ENCODE results near the gene DMXL1. TPM values are rescaled to one million over a fixed set of nuclear protein-coding genes. Genes with fewer than 3 reads are reported as not detected.

The DMXL1 gene
- total RNA-seq, 1 experiment from 2014 or later: 20.6 TPM

- no TSS peak for BruUV-seq (replicated peaks)
- H3K27ac ChIP-seq (ENCODE audit: low read length): peak overlapping the region; percentile 66
- no peak overlapping the region for H2AFZ ChIP-seq (ENCODE audit: low read length)
- ChIA-PET CTCF (no interaction called here), POLR2A (ENCODE audit: unreplicated experiment) (no interaction called here)
- H3F3A ChIP-seq (ENCODE audit: low read length, unreplicated experiment): no peaks in the 10 kb centered on the region
- no peaks in the 10 kb centered on the region for H3K9me3 ChIP-seq (ENCODE audit: low read length)
- peaks cover 37% of the 10 kb centered on the region for H3K4me1 ChIP-seq (ENCODE audit: insufficient read depth, low read length)
- H3K36me3 ChIP-seq (ENCODE audit: low read depth, low read length): no peaks in the 10 kb centered on the region
- H3K9me2 ChIP-seq (replicated peaks; ENCODE audit: low read length): no peaks in the 10 kb centered on the region
- ATAC-seq (no peak), DNase-seq (no peak)
- no peaks in the 10 kb centered on the region for H4K20me1 ChIP-seq (ENCODE audit: low read length)
- peak overlapping the region; percentile 76 for H3K4me2 ChIP-seq (ENCODE audit: low read length)
- H3K4me3 ChIP-seq (ENCODE audit: low read length): peak overlapping the region; percentile 54
- no peaks in the 10 kb centered on the region for H3K27me3 ChIP-seq (ENCODE audit: low read length)
- H3K79me2 ChIP-seq (ENCODE audit: low read length): peaks cover 6% of the 10 kb centered on the region; the same call in 1 of the 2 replicates
- TF ChIP-seq EZH2 (IDR thresholded peaks at IDR 0.05; ENCODE audit: low read length, unreplicated experiment): no peak
- TF ChIP-seq CTCF (conservative IDR thresholded peaks at IDR 0.05; ENCODE audit: low read depth, low read length): no peak
- TF ChIP-seq EZH2phosphoT487 (IDR thresholded peaks at IDR 0.05; ENCODE audit: borderline replicate concordance, low read length): no peak
- 0 out of 2 replicates have a peak overlapping the region, but pooled peaks have one; percentile 19 for H3K9ac ChIP-seq (ENCODE audit: low read length)
- intact Hi-C loops (cut with micrococcal nuclease): no loop called here
Measured at GRCh38 chr5:119286511-119287488, 215.9 kb downstream of the DMXL1 start.

- TF ChIP-seq CTCF (conservative IDR thresholded peaks at IDR 0.05; ENCODE audit: low read depth, low read length): no peak
- TF ChIP-seq EZH2 (IDR thresholded peaks at IDR 0.05; ENCODE audit: low read length, unreplicated experiment): no peak
- no peak for TF ChIP-seq EZH2phosphoT487 (IDR thresholded peaks at IDR 0.05; ENCODE audit: borderline replicate concordance, low read length)
- POLR2A ChIA-PET (ENCODE audit: unreplicated experiment): no interaction called here
- peak overlapping the region; percentile 54 for H3K4me3 ChIP-seq (ENCODE audit: low read length)
- peaks cover 37% of the 10 kb centered on the region for H3K4me1 ChIP-seq (ENCODE audit: insufficient read depth, low read length)
- DNase-seq: peak; percentile 64
- intact Hi-C loops (cut with micrococcal nuclease): no loop called here
- ATAC-seq: peak; percentile 76
- no peaks in the 10 kb centered on the region for H3F3A ChIP-seq (ENCODE audit: low read length, unreplicated experiment)
- no peaks in the 10 kb centered on the region for H3K9me2 ChIP-seq (replicated peaks; ENCODE audit: low read length)
- peak overlapping the region; percentile 76 for H3K4me2 ChIP-seq (ENCODE audit: low read length)
- H3K27ac ChIP-seq (ENCODE audit: low read length): peak overlapping the region; percentile 66
- H3K27me3 ChIP-seq (ENCODE audit: low read length): no peaks in the 10 kb centered on the region
- H4K20me1 ChIP-seq (ENCODE audit: low read length): no peaks in the 10 kb centered on the region
- BruUV-seq (replicated peaks): no TSS peak
- peaks cover 6% of the 10 kb centered on the region; the same call in 1 of the 2 replicates for H3K79me2 ChIP-seq (ENCODE audit: low read length)
- no peaks in the 10 kb centered on the region for H3K36me3 ChIP-seq (ENCODE audit: low read depth, low read length)
- H2AFZ ChIP-seq (ENCODE audit: low read length): no peak overlapping the region
- H3K9ac ChIP-seq (ENCODE audit: low read length): 0 out of 2 replicates have a peak overlapping the region, but pooled peaks have one; percentile 19
- H3K9me3 ChIP-seq (ENCODE audit: low read length): no peaks in the 10 kb centered on the region
- CTCF ChIA-PET: no interaction called here
Measured at GRCh38 chr5:119287547-119288111, 216.7 kb downstream of the DMXL1 start.
